ENCODE measurements around the gene WIPI1. TPM values are rescaled to one million over a fixed set of nuclear protein-coding genes. Genes with fewer than 3 reads are reported as not detected.

WIPI1 gene
- polyA plus RNA-seq, 1 donor (not counting 4 experiments of a cell fraction or from before 2014, with no cell fraction given) = 49.4 TPM

DNA sequence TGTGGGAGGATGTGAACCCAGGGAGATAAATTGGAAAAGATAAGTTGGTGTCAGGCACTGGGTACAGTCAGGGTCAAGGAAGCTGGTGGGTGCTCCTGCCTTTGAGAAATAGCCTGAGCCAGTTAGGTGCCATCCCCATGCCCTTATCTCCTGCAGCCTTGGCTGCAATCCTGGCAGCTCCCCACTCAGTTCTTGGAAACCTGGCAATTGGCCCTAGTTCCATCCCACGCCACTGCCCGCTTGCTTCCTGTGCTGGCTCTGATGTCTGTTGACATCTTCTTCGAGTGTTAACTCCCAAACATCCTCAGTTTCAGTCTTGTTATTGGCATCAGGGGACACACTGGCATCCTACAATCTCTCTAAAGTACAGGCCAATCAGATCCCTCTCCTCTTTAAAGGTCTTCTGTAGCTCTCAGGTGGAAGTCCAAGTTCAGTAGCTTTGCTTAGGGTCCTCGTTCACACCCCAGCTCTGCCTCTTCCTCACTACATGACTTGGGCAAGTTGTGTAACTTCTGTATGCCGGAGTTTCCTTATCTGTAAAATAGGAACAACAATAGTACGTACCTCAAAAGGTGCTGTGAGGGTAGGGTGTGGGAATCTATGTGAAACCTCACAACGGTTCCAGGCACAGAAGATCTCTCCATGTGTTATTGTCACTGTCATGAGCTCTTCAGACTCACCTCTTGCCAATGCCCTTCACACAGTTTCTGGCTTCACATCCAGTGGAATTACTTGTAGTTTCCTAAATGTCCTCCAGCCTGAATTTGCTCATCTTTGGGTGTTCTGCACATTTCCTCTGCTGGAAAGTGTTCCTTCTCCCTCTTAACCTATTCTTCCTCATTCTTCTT is 41.4 kb upstream of the WIPI1 start:
- DNase-seq (ENCODE audit: low read depth, low spot score) = no peak
- TF ChIP-seq EZH2 (IDR thresholded peaks at IDR 0.05; ENCODE audit: low read length) = no peak
- TF ChIP-seq, protein P1, sequence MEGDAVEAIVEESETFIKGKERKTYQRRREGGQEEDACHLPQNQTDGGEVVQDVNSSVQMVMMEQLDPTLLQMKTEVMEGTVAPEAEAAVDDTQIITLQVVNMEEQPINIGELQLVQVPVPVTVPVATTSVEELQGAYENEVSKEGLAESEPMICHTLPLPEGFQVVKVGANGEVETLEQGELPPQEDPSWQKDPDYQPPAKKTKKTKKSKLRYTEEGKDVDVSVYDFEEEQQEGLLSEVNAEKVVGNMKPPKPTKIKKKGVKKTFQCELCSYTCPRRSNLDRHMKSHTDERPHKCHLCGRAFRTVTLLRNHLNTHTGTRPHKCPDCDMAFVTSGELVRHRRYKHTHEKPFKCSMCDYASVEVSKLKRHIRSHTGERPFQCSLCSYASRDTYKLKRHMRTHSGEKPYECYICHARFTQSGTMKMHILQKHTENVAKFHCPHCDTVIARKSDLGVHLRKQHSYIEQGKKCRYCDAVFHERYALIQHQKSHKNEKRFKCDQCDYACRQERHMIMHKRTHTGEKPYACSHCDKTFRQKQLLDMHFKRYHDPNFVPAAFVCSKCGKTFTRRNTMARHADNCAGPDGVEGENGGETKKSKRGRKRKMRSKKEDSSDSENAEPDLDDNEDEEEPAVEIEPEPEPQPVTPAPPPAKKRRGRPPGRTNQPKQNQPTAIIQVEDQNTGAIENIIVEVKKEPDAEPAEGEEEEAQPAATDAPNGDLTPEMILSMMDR (optimal IDR thresholded peaks at IDR 0.05 in 1 of 3, IDR thresholded peaks at IDR 0.05 in 1 of 3, conservative IDR thresholded peaks at IDR 0.05 in 1 of 3; ENCODE audit: extremely low read depth in 1 of 3, insufficient read depth in 2 of 3, low read length in 3 of 3) = no peak
- H3K36me3 ChIP-seq (ENCODE audit: control insufficient read depth in 2 of 2, extremely low read depth in 1 of 2, insufficient read depth in 2 of 2, low read length in 2 of 2) = no peaks in the 10 kb centered on the region
- H3K4me1 ChIP-seq (ENCODE audit: control insufficient read depth, extremely low read depth, insufficient read depth, low read length) = no peaks in the 10 kb centered on the region
- no peak overlapping the region for H3K4me3 ChIP-seq (ENCODE audit: control insufficient read depth in 2 of 3, extremely low read depth in 1 of 3, insufficient read depth in 2 of 3, low read depth in 1 of 3, low read length in 3 of 3)
- no peaks in the 10 kb centered on the region for H3K9me1 ChIP-seq (ENCODE audit: control insufficient read depth, extremely low read depth, insufficient read depth, low read length)
- no peak overlapping the region for H3K9ac ChIP-seq (ENCODE audit: control insufficient read depth, extremely low read depth, insufficient read depth, low read length)
- no peaks in the 10 kb centered on the region for H3K9me3 ChIP-seq (ENCODE audit: control insufficient read depth, low read depth, low read length)
- no peak overlapping the region for H2AFZ ChIP-seq (ENCODE audit: control insufficient read depth, low read length)
- H3K27me3 ChIP-seq (ENCODE audit: control insufficient read depth, extremely low read depth, insufficient read depth, low read length) = no peaks in the 10 kb centered on the region
- FAIRE-seq = no peak
- no peaks in the 10 kb centered on the region for H3K79me2 ChIP-seq (ENCODE audit: control insufficient read depth, insufficient read depth, low read length)
- H3K27ac ChIP-seq (ENCODE audit: control insufficient read depth, insufficient read depth, low read length) = no peak overlapping the region
- no peaks in the 10 kb centered on the region for H4K20me1 ChIP-seq (ENCODE audit: control insufficient read depth, extremely low read depth, insufficient read depth, low read length)
- H3K4me2 ChIP-seq (ENCODE audit: control insufficient read depth, extremely low read depth, insufficient read depth, low read depth, low read length) = no peak overlapping the region
- dilution Hi-C loops (cut with MboI; ENCODE audit: extremely low pct_ligation_motif_present, low sequenced_read_pairs) = no loop called here

DNA sequence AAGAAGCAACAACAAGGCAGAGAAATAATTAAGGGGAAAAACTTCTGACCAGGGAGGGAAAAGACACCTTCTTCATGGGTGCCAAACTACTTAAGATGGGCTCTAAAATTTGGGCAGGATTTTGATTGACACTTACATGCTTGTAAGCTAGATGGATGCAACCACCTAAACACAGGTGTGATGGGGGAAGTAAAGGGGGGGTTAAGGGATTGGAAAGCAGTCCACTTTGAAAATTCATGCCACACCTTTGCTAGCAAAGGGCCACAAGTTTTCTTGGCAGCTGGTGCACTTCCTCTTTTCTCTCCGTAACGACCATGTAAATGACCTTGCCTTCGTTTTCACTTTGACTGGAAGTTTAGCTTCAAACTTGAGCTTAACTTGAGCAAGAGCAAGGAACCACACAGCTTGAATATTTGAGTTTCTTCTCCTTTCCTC is 40.6 kb upstream of the WIPI1 start:
- H3K79me2 ChIP-seq (ENCODE audit: control insufficient read depth, insufficient read depth, low read length) = no peaks in the 10 kb centered on the region
- no peak overlapping the region for H3K4me2 ChIP-seq (ENCODE audit: control insufficient read depth, extremely low read depth, insufficient read depth, low read depth, low read length)
- H3K27ac ChIP-seq (ENCODE audit: control insufficient read depth, insufficient read depth, low read length) = no peak overlapping the region
- H3K9me1 ChIP-seq (ENCODE audit: control insufficient read depth, extremely low read depth, insufficient read depth, low read length) = no peaks in the 10 kb centered on the region
- dilution Hi-C loops (cut with MboI; ENCODE audit: extremely low pct_ligation_motif_present, low sequenced_read_pairs) = no loop called here
- H3K4me3 ChIP-seq (ENCODE audit: control insufficient read depth in 2 of 3, extremely low read depth in 1 of 3, insufficient read depth in 2 of 3, low read depth in 1 of 3, low read length in 3 of 3) = no peak overlapping the region
- H3K9me3 ChIP-seq (ENCODE audit: control insufficient read depth, low read depth, low read length) = no peaks in the 10 kb centered on the region
- no peak for TF ChIP-seq EZH2 (IDR thresholded peaks at IDR 0.05; ENCODE audit: low read length)
- TF ChIP-seq, protein P1 (optimal IDR thresholded peaks at IDR 0.05 in 1 of 3, IDR thresholded peaks at IDR 0.05 in 1 of 3, conservative IDR thresholded peaks at IDR 0.05 in 1 of 3; ENCODE audit: extremely low read depth in 1 of 3, insufficient read depth in 2 of 3, low read length in 3 of 3) = no peak
- H2AFZ ChIP-seq (ENCODE audit: control insufficient read depth, low read length) = no peak overlapping the region
- DNase-seq (ENCODE audit: low read depth, low spot score) (no peak), FAIRE-seq (no peak)
- no peaks in the 10 kb centered on the region for H3K4me1 ChIP-seq (ENCODE audit: control insufficient read depth, extremely low read depth, insufficient read depth, low read length)
- H3K9ac ChIP-seq (ENCODE audit: control insufficient read depth, extremely low read depth, insufficient read depth, low read length) = no peak overlapping the region
- no peaks in the 10 kb centered on the region for H4K20me1 ChIP-seq (ENCODE audit: control insufficient read depth, extremely low read depth, insufficient read depth, low read length)
- no peaks in the 10 kb centered on the region for H3K27me3 ChIP-seq (ENCODE audit: control insufficient read depth, extremely low read depth, insufficient read depth, low read length)
- H3K36me3 ChIP-seq (ENCODE audit: control insufficient read depth in 2 of 2, extremely low read depth in 1 of 2, insufficient read depth in 2 of 2, low read length in 2 of 2) = no peaks in the 10 kb centered on the region

Measured in keratinocyte (primary cell).